HCT116 (cell line): ENCODE results near the gene ARL5A.

ENCODE experiments used
- CTCF ChIP-seq, 3 experiments: fragments of 200-600 bp in 1 of 3; sonication (generic) in 1 of 3; IDR thresholded peaks in 2 of 3; conservative IDR thresholded peaks in 1 of 3; 2 replicates each; pipeline ENCODE4 v1.5.1; 2012 to 2017; ENCODE audit warnings: low read depth in 2 of 3, low read length in 2 of 3, antibody characterized with exemption in 1 of 3, borderline replicate concordance in 1 of 3, control low read depth in 1 of 3, mild to moderate bottlenecking in 1 of 3, mixed read lengths in 1 of 3, mixed run types in 1 of 3, moderate library complexity in 1 of 3; ENCODE audit not compliant: insufficient read depth in 1 of 3
- ELF1 ChIP-seq: IDR thresholded peaks from 2 replicates; pipeline ENCODE4 v1.6.1; 2012; ENCODE audit warnings: low read depth, borderline replicate concordance
- EZH2 ChIP-seq: fragments of 200-600 bp; sonication (generic); IDR thresholded peaks from 2 replicates; pipeline ENCODE4 v1.6.1; 2017; ENCODE audit warnings: antibody characterized with exemption, mixed run types
- JUND ChIP-seq: IDR thresholded peaks from 2 replicates; pipeline ENCODE4 v1.6.1; 2012
- MAX ChIP-seq: IDR thresholded peaks from 2 replicates; pipeline ENCODE4 v1.6.1; 2012
- POLR2A ChIP-seq: IDR thresholded peaks from 2 replicates; pipeline ENCODE4 v1.7.0; 2011; ENCODE audit warnings: borderline replicate concordance; ENCODE audit not compliant: insufficient read depth, insufficient read length; ENCODE audit errors: extremely low read depth
- POLR2AphosphoS5 ChIP-seq: IDR thresholded peaks from 2 replicates; pipeline ENCODE4 v1.6.1; 2011; ENCODE audit warnings: mild to moderate bottlenecking, low read depth, low read length, moderate library complexity
- SIN3A ChIP-seq: IDR thresholded peaks from 2 replicates; pipeline ENCODE4 v1.6.1; 2012; ENCODE audit warnings: low read depth
- SP1 ChIP-seq: IDR thresholded peaks from 2 replicates; pipeline ENCODE4 v1.6.1; 2012; ENCODE audit warnings: low read depth
- SRF ChIP-seq: IDR thresholded peaks from 2 replicates; pipeline ENCODE4 v1.6.1; 2012; ENCODE audit warnings: low read depth
- TCF7L2 ChIP-seq: IDR thresholded peaks from 2 replicates; pipeline ENCODE4 v1.7.0; 2011; ENCODE audit warnings: borderline replicate concordance, inconsistent platforms; ENCODE audit not compliant: insufficient read depth, insufficient read length; ENCODE audit errors: extremely low read depth
- ZNF274 ChIP-seq: fragments of 200-500 bp; sonication (Bioruptor generic); IDR thresholded peaks from 2 replicates; pipeline ENCODE4 v1.6.1; 2014; ENCODE audit warnings: mild to moderate bottlenecking, low read depth, low read length, inconsistent platforms
- TF ChIP-seq, protein P1 (sequence below): IDR thresholded peaks from 2 replicates; pipeline ENCODE4 v1.6.1; 2012; ENCODE audit warnings: low read depth
- TF ChIP-seq, protein P2 (sequence below): IDR thresholded peaks from 2 replicates; pipeline ENCODE4 v1.6.1; 2011; ENCODE audit warnings: mild to moderate bottlenecking, low read length, moderate library complexity; ENCODE audit not compliant: insufficient replicate concordance; ENCODE audit errors: extremely low read depth

GRCh38 chr2:151776367-151776766 lies 51.9 kb downstream of the ARL5A start:
- no peak for TF ChIP-seq EZH2
- TF ChIP-seq, protein P1, sequence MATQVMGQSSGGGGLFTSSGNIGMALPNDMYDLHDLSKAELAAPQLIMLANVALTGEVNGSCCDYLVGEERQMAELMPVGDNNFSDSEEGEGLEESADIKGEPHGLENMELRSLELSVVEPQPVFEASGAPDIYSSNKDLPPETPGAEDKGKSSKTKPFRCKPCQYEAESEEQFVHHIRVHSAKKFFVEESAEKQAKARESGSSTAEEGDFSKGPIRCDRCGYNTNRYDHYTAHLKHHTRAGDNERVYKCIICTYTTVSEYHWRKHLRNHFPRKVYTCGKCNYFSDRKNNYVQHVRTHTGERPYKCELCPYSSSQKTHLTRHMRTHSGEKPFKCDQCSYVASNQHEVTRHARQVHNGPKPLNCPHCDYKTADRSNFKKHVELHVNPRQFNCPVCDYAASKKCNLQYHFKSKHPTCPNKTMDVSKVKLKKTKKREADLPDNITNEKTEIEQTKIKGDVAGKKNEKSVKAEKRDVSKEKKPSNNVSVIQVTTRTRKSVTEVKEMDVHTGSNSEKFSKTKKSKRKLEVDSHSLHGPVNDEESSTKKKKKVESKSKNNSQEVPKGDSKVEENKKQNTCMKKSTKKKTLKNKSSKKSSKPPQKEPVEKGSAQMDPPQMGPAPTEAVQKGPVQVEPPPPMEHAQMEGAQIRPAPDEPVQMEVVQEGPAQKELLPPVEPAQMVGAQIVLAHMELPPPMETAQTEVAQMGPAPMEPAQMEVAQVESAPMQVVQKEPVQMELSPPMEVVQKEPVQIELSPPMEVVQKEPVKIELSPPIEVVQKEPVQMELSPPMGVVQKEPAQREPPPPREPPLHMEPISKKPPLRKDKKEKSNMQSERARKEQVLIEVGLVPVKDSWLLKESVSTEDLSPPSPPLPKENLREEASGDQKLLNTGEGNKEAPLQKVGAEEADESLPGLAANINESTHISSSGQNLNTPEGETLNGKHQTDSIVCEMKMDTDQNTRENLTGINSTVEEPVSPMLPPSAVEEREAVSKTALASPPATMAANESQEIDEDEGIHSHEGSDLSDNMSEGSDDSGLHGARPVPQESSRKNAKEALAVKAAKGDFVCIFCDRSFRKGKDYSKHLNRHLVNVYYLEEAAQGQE = no peak
- no peak for TF ChIP-seq SIN3A
- TF ChIP-seq CTCF (IDR thresholded peaks at IDR 0.05 in 2 of 3, conservative IDR thresholded peaks at IDR 0.05 in 1 of 3; ENCODE audit: borderline replicate concordance in 1 of 3, insufficient read depth in 1 of 3, low read depth in 2 of 3, low read length in 2 of 3) = no peak
- no peak for TF ChIP-seq POLR2AphosphoS5
- TF ChIP-seq TCF7L2 = no peak
- no peak for TF ChIP-seq POLR2A
- TF ChIP-seq SRF = no peak
- TF ChIP-seq MAX = no peak
- no peak for TF ChIP-seq JUND
- no peak for TF ChIP-seq SP1
- TF ChIP-seq ZNF274 = no peak
- TF ChIP-seq ELF1 = no peak
- TF ChIP-seq, protein P2, sequence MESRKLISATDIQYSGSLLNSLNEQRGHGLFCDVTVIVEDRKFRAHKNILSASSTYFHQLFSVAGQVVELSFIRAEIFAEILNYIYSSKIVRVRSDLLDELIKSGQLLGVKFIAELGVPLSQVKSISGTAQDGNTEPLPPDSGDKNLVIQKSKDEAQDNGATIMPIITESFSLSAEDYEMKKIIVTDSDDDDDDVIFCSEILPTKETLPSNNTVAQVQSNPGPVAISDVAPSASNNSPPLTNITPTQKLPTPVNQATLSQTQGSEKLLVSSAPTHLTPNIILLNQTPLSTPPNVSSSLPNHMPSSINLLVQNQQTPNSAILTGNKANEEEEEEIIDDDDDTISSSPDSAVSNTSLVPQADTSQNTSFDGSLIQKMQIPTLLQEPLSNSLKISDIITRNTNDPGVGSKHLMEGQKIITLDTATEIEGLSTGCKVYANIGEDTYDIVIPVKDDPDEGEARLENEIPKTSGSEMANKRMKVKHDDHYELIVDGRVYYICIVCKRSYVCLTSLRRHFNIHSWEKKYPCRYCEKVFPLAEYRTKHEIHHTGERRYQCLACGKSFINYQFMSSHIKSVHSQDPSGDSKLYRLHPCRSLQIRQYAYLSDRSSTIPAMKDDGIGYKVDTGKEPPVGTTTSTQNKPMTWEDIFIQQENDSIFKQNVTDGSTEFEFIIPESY = no peak
